GM19452 (cell line): ENCODE data around the gene COL8A1.

Source experiments
- ATAC-seq: cut with Tn5 transposase; IDR thresholded peaks from one replicate; pipeline ENCODE4 v1.9.1; 2021; ENCODE audit not compliant: unreplicated experiment

The COL8A1 gene

DNA sequence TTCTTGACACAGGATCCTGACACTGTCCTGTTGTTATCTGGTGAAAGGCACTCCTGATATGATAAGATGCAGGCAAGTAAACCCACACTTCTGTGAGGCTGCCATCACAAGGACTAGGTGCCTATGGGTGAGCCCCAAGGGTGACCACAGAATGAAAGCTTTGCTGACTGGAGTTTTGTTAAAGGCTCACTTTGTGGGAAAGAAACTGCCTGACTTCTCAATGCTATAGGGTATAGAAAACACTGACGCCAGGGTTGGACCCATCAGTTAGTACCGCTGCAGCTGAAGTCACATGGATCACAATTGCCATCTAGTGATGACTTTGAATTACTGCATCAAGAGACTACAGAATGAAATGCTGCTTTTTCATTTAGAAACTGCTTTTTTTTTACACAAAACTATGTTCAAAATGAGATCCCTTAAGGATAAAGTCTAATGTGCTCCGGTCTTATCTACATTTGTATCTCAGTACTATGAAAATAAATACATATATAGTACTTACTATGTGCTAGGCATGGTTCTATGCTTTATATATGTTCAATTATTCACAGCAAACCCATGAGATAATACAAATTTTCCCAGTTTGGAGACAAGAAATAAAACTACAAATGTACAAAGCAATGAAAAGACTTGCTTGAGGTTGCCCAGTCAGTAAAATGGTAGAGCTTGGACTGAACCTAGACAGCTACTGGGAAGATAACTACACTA is 115.0 kb downstream of the COL8A1 start:
- peak; percentile 81 for ATAC-seq

DNA sequence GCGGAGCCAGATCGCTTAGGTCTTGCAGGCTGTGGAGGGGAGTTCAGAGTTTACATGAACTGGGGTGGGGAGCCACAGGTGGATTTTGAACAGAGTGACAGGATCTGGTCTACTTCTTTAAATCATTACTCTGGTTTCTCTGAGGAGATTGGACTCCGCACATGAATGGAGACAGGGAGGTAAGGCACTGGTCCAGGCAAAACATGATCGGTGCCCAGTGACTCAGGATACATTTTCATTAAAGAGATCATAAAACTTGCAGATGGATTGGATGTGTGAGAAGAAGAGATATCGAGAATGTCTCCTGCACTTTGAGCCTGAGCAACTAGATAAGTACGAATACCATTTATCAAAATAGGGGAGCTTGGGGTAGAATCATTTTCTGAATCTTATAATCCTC is 117.4 kb downstream of the COL8A1 start:
- no peak for ATAC-seq

DNA sequence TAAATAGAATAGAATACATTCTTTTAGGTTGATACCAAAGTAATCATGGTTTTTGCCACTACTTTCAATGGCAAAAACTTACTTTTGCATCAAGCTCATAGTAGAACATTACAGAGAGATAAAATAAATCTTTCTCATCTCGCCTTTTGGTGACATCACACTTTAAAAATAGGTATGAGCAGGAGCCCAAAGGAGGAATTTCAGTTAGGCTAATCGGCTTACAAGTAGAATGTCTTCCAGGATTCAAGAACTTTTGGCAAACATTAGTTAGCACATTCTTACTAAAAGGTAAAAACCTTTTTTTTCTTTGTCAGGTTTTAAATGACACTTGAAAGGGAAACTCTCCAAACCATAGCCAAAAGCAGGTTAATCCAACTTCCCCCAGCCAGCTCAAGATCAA is 119.6 kb downstream of the COL8A1 start:
- no peak for ATAC-seq

DNA sequence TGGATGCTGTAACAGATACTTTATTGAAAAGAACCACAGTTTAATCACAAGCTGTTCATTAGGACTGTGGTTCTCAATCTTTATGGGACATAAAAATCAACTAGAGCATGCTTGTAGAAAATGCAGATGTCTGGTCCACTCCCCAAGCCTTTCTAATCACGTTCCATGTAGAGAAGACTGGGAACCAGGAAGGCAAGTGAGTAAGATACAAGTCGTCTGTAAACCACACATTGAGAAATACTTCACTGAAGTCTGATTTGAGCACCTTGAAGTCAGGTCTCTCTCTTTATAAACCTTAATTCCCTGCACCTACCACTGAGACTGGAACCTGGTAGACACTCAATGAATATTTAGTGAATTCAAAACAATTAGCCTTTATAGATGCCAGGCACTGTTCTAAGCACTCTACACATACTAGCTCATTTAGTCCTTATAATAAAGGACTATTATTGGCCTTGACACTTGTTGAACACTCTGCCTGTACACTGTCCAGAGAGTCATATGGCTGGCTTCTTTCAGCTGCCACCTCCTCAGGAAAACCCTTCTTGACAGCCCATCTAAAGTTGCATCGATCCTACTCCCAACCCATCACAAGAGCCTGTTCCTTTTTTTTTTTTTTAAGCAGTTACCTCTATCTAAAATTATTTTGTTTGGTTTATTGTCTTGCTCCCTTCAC is 120.2 kb downstream of the COL8A1 start:
- no peak for ATAC-seq

DNA sequence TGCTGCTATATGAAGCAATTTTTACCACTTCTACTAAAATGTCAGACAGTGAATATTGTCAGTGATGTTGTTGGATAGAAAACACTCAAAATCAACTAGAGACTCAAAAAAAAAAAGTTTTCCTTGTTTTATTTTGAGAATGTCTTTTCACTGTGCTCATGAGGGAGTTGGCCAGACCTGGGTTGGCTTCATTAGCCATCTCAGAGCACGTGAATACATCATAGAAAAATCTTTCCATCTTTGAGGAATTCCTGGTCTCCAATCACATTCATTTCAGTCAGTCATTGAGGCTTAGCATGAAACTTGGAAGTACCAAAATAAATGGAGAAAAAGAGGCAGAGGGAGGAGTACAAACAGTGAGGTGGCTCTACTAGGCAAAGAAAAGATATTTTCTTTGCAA is 121.6 kb downstream of the COL8A1 start:
- ATAC-seq = no peak

DNA sequence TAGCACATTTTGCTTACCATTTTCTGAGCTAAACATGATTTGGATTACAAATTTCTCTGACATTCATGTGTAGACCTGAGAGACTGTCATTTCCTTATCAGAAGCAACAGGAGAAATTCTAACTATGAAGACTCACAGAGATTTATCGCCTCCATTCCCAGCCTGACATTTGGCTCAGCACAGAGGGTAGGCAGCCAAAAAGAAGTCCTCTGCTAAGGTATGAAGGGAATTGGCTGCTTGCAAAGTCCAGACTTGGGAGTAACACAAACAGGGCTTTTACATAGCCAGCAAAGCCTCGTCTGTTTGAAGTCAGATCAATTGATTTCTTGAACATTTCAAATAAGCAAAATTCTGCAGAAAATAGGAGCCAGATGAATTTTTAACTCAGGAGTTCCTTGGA is 122.2 kb downstream of the COL8A1 start:
- no peak for ATAC-seq

DNA sequence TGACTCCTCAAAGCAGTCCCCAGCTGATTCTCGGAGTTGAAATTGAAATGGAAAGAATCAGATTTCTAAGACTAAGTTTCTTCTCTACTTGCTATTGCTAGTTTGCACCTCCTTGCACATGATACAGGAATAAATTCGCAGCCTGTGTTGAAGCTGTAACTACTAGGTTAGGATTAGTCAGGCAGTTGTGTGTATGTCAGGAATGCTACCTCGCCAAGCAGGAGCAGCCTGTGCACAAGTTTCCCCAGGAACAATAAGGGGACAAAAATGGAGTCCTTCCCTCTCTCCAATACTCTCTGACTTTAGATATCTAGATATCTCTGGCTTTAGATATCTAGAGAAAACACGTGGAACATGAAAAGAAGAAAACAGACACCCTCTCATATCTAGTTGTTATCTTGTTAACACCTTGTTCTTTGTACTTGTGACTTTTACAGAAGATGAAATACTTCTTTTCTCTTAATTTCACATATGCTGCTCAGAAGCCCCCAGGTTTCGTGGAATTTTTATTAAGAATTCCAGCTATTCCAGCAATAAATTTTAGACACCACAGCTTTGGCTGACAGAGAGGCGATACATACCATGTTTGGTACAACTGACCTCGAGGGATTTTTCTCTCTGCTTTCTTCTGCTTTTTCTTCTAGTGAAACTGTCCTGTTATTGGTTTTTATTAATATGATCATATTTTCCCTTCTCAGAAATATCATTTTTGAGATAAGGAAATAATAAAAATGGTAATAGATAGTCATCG is 123.2 kb downstream of the COL8A1 start:
- ATAC-seq = no peak

DNA sequence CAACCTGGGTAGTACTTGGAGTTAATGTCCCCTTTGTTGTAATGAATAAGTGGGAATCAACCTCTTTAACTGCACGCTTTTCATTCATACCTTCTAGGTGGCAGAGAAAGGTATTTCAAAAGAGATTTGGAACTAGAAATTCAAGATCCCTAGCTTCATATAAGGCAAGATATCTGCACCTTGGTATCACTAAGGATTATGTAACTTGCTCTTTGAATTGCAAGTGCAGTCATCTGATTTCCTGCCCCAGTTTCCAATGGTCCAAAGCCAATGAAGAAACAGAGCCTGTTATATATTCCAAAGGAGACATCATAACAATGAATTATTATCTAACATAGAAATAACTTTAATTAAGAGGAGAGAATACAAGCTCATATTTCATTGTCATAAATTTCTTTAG is 124.5 kb downstream of the COL8A1 start:
- no peak for ATAC-seq

DNA sequence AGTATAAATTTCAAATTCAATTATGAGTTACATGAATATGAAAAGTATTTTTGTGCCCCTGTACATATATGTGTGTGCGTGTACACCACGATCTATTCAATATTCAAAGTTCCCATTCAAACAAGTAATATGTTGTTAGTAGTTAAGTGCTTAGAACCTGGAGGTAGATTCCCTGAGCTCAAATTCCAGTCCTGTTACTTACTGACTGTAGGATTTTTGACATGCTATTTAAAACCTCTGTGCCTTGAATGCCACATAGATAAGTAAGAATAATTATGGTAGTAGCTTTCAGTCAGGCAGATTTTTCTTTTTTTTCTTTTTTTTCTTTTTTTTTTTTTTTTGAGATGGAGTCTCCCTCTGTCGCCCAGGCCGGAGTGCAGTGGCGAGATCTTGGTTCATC is 126.0 kb downstream of the COL8A1 start:
- ATAC-seq = no peak

DNA sequence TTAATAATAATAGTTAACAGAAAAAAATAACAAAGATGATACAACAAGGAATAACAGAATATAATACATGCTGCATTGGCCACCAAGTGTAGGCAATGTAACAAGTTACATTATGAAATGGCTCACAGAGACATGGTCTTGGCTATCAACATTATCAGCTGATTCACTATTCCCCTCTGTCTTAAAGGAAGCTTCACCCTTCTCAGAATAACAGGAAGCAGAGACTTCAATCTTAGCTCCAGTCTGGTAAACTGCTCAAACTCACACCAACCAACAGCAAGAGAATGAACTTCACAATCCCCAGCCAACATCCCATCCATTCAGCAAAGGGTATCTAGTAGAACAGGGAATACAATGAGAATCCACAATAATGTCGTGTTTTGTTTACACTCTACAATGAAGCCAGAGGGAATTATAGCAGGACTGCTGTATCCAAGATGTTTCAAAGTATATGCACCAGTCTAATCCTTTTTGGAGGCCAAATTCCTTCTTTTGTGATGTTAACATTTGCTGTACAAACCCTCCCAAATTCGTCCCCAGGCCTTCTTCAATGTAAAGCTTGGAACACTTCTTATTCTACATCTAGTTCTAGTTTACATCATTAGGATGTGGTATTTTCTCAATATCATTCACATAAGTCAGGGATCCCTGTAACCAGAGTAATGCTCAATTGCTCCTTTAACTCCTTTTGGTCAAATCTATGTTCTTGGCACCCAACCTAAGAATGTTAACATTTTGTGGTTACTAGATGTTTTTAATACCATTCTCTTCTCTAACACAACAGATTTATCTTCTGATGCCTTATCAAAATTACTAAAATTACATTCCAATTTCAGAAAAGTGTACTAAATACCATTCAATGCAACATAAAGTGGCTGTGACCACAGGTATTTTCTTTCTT is 126.9 kb downstream of the COL8A1 start:
- ATAC-seq = no peak

DNA sequence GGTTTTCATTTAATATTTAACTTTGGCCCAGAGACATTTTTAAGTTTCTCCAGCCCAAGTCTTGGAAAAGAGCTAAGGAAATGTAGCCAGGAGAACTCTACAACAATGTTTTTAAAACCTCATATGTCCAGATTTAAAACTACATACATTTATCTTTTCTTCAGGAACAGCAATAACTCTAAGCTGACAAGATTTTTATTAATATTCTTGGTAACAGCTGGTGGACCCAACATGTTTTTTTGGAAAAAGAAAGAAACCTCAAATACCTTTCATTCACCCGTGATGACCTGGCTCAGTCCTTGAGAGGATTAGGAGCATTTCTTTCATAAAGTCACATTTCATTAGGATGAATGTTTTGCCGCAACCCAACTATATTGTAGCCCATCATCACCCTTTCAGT is 128.9 kb downstream of the COL8A1 start:
- ATAC-seq = no peak

DNA sequence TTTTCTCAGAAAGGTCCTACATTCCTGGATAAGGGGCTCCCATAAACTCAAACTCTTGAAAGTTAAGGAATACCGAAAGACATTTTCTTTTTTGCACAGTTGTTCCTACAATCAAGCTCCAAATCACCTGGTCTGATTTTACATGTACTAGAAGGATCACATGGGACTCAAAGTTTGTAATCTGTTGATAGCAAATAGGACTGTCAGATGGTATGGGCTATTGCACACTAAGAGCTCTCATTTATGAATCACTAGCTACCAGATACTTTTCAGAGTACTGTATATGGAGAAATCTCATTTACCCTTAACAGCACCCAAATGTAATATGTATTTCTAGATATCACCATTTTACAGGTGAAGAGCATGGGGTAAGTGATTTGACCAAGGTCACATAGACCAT is 129.7 kb downstream of the COL8A1 start:
- no peak for ATAC-seq

DNA sequence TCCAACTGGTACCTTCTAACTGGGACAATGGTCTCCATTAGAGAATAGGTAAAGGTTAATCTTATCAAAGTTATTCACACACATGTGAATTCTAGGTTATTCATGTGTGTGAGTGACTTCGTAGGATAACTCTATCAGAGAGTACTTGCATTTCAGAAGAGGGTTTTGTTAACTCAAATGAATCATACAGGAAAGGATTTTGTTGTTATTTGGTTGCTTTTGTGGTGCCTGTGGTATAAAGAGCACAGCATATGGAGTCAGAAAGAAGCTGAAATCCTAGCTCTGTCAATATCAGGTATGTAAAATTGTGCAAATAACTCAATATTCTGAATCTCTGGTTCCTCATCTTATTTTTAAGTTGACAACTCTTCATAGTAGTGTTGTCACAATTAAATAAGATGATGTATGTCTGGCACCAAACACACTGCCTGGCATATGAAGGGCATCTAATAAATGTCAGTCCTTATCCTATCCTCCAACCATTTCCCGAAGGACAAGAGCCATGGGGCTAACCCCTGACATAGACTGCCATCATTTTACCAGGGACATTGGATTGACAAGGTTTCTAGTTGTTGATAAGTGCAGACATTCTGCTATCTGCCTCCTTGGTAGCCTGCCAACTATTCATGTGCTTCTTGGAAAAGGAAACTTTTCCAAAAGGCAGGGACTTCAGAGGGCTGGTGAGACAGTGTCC is 130.6 kb downstream of the COL8A1 start:
- no peak for ATAC-seq

DNA sequence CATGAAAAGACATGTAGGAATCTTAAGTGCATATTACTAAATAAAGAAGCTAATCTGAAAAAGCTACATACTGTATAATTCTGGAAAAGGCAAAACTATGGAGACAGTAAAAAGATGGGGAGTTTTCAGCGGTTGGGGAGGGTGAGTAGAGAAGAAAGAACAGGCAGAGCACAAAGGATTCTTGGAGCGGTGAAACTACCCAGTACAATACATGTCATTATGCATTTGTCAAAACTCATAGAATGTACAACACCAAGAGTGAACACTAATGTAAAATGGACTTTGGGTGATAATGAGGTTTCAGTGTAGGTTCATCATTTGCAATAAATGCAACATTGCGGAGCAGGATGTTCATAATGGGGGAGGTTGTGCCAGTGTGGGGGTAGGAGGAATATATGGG is 133.8 kb downstream of the COL8A1 start:
- no peak for ATAC-seq

DNA sequence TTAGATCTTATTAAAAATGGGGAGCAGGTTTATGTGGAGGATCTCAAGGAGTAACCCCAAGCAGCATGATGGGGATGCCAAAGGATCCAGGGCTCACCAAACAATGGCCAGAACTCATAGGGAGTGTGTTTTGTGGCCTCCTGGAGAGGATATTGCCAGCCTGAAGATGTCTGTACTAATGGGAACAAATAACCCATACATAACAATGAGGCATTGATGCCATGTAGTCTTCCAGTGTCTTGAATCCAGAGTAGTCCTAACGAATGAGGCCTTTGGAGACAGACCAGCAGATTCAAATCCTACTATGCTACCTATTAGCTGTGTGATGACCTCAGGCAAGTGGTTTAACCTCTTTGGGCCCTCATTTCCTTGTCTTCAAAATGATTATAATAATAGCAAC is 134.3 kb downstream of the COL8A1 start:
- no peak for ATAC-seq

DNA sequence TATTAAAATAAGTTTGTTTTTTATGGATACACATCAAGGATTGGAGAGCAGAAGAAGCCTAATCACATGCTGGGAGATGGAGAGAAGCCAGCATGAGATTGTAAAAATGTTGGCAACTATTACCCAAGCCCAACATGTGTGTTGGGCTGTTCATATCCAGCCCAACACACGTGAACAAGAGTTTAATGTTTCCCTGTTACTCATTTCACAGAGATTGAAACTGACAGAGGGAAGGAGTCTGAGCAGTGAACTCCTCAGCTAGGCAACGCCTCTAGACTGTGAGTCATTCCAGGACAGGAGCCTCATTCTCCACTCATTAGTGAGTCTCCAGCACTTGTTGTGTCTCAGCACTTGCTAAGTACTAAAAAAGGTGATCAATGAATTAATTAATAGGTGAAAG is 136.1 kb downstream of the COL8A1 start:
- peak; percentile 94 for ATAC-seq

DNA sequence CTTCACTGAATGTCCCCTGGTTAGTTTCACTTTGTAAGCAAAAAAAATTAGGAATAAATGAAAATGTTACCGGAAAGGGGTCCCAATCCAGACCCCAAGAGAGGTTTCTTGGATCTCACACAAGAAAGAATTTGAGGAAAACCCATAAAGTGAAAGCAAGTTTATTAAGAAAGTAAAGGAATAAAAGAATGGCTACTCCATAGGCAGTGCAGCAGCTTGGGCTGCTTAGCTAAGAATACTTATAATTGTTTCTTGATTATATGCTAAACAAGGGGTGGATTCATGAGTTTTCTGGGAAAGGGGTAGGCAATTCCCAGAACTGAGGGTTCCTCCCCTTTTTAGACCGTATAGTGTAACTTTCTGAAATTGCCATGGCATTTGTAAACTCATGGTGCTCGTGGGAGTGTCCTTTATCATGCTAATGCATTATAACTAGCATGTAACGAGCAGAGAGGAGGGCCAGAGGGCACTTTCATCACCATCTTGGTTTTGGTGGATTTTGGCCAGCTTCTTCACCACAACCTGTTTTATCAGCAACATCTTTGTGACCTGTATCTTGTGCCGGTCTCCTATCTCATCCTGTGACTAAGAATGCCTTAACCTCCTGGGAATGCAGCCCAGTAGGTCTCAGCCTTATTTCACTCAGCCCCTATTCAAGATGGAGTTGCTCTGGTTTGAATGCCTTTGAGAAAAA is 138.3 kb downstream of the COL8A1 start:
- ATAC-seq = no peak

DNA sequence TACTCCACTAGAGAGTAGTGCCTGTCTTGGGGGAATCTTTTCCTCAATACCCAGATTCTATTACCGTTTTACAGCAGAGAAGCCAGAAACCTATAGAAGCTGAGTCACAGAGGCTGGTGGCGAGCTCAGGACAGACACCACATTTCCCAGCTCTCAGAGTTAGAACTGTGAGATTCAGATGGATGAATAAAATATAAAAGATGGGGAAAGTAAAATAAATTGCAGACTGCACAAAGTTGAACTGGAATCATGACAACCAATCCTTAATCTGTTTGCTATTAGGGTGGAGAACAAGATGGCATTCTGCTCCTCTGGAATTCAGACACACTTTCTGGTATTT is 138.8 kb downstream of the COL8A1 start:
- ATAC-seq = no peak

DNA sequence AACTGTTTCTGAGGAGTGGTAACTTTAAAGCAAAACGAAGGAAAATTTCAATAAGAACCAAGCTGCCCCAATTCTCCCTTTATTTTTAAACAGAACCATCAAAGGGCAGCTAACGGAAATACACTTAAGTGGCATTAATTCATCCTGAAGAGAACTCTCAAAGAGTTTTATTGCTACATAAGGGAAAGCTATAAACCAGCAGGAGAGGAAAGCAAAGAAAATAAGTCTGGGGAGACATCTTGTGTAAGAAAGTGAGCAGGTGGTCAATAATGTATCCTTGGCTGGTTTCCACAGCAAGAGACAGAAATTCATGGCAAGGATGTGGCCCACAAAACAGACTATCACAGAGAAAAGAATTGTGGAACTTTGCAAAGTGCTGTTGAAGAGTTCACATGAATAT is 139.3 kb downstream of the COL8A1 start:
- no peak for ATAC-seq

DNA sequence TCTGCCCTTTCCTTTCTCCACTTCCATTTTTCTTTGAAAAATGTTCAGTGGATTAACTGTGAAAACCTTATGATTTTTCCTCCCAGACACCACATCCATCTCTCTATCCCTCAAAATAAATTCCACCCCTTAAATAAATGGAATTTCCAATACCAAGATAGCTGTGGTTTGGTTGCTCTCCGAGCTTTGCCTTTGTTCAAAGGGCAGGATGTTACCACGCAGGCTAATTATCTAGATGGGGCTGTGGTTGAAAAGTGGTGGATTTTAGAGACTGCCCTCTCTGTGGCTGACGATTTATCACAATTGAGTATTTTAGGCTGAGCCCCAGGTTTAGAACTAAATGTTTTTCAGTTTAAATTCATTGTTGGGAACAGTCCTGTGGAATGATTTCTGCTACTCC is 142.4 kb downstream of the COL8A1 start:
- no peak for ATAC-seq
